K562 (cell line): ENCODE data around the gene TRAF3. TPM values are rescaled to one million over a fixed set of nuclear protein-coding genes. Genes with fewer than 3 reads are reported as not detected.

Experiments used
- ATAC-seq: fragments of 200-7000 bp; cut with Tn5 transposase; 3 replicates; pipeline ENCODE4 v1.9.1; 2020; ENCODE audit warnings: moderate library complexity
- BruUV-seq: library from RNA; stranded (reverse); fragments of 400-500 nt; replicated peaks from 2 replicates; lab custom pipeline; 2021; lab: Mats Ljungman, UMichigan
- CTCF ChIA-PET: fragments of 300-600 bp; formaldehyde crosslinking; extraction: SDS; loops from one replicate; lab custom pipeline; 2021; ENCODE audit warnings: low intra/inter-chr PET ratio; lab: Yijun Ruan, JAX
- POLR2A ChIA-PET: fragments of 300-600, 350-650 bp; sonication (Branson Sonifier 250); formaldehyde crosslinking; extraction: SDS; loops from one replicate; lab custom pipeline; 2021; ENCODE audit warnings: antibody characterized with exemption, inconsistent platforms; lab: Yijun Ruan, JAX
- DNase-seq, 4 experiments: peaks; one replicate each; pipeline versions ENCODE4 v3.0.0 to v3.0.0-alpha.2; 2011 to 2018; ENCODE audit warnings: low spot score in 3 of 4, mixed read lengths in 3 of 4; ENCODE audit errors: extremely low read depth in 1 of 4
- FAIRE-seq: peaks from 2 replicates; lab custom pipeline; 2011; peaks lifted over from hg19 to GRCh38; lab: Jason Lieb, UNC
- H2AFZ ChIP-seq: 2 replicates; pipeline ENCODE4 v1.6.0; 2011; ENCODE audit warnings: low read depth, low read length, control low read depth, inconsistent platforms
- H3K27ac ChIP-seq: fragments of 200-600 bp; 3 replicates; pipeline ENCODE4 v1.8.0; 2011; ENCODE audit warnings: low read depth, mild to moderate bottlenecking, control low read depth, inconsistent platforms, low read length, moderate library complexity, mixed read lengths; ENCODE audit errors: extremely low read depth
- H3K27me3 ChIP-seq, 2 experiments: fragments of 300-600 bp in 1 of 2; 2 replicates in 1 of 2; 3 replicates in 1 of 2; pipeline versions ENCODE4 v1.6.0 to v1.8.0; 2011; ENCODE audit warnings: inconsistent platforms in 2 of 2, low read length in 2 of 2, mild to moderate bottlenecking in 1 of 2, mixed read lengths in 1 of 2, moderate library complexity in 1 of 2; ENCODE audit not compliant: control insufficient read depth in 2 of 2, insufficient read depth in 2 of 2
- H3K36me3 ChIP-seq: fragments of 300-600 bp; 3 replicates; pipeline ENCODE4 v1.8.0; 2011; ENCODE audit warnings: mild to moderate bottlenecking, low read length, inconsistent platforms; ENCODE audit not compliant: control insufficient read depth, insufficient read depth
- H3K4me1 ChIP-seq, 2 experiments: fragments of 200-600 bp in 1 of 2; replicated peaks in 1 of 2; 2 replicates in 1 of 2; 3 replicates in 1 of 2; pipeline versions ENCODE4 v1.5.1 to v1.8.0; 2011; ENCODE audit warnings: inconsistent platforms in 2 of 2, low read length in 2 of 2, mild to moderate bottlenecking in 1 of 2, mixed read lengths in 1 of 2, moderate library complexity in 1 of 2; ENCODE audit not compliant: control insufficient read depth in 2 of 2, insufficient read depth in 2 of 2
- H3K4me2 ChIP-seq: 2 replicates; pipeline ENCODE4 v1.6.1; 2011; ENCODE audit warnings: low read length, control low read depth, inconsistent platforms, mixed read lengths; ENCODE audit not compliant: insufficient read depth
- H3K4me3 ChIP-seq: fragments of 200-600 bp; sonication (generic), shearing (Covaris generic); 2 replicates; pipeline ENCODE4 v1.5.1; 2016; ENCODE audit warnings: control low read depth, inconsistent platforms
- H3K79me2 ChIP-seq: fragments of 200-600 bp; 3 replicates; pipeline ENCODE4 v1.8.0; 2011; ENCODE audit warnings: low read length, inconsistent platforms; ENCODE audit not compliant: control insufficient read depth, insufficient read depth
- H3K9ac ChIP-seq, 2 experiments: 2 replicates each; pipeline versions ENCODE4 v1.6.0 to v1.6.1; 2011; ENCODE audit warnings: low read depth in 2 of 2, low read length in 2 of 2, control low read depth in 1 of 2, inconsistent platforms in 1 of 2, mild to moderate bottlenecking in 1 of 2, mixed read lengths in 1 of 2; ENCODE audit not compliant: insufficient read depth in 1 of 2
- H3K9me1 ChIP-seq: one replicate; pipeline ENCODE4 v1.6.0; 2011; ENCODE audit warnings: inconsistent platforms, mild to moderate bottlenecking, low read length, moderate library complexity; ENCODE audit not compliant: control insufficient read depth, insufficient read depth
- H3K9me3 ChIP-seq: replicated peaks from 2 replicates; pipeline ENCODE4 v1.5.1; 2011; ENCODE audit warnings: low read depth, low read length, inconsistent platforms; ENCODE audit not compliant: control insufficient read depth, insufficient read depth
- H4K20me1 ChIP-seq: replicated peaks from 2 replicates; pipeline ENCODE4 v1.6.1; 2011; ENCODE audit warnings: low read length, inconsistent platforms, mixed read lengths; ENCODE audit not compliant: control insufficient read depth, insufficient read depth
- CCAR2 ChIP-seq: fragments of 200-400 bp; formaldehyde crosslinking; IDR thresholded peaks from 2 replicates; pipeline ENCODE4 v1.6.1; 2017; ENCODE audit warnings: mild to moderate bottlenecking, low read depth, low read length
- CTBP1 ChIP-seq: fragments of 450-650 bp; IDR thresholded peaks from 2 replicates; pipeline ENCODE4 v1.6.1; 2016; ENCODE audit warnings: borderline replicate concordance
- E2F6 ChIP-seq, 2 experiments: IDR thresholded peaks; 2 replicates each; pipeline ENCODE4 v1.6.1; 2011; ENCODE audit warnings: borderline replicate concordance in 1 of 2, control low read depth in 1 of 2, low read depth in 1 of 2, low read length in 1 of 2, mild to moderate bottlenecking in 1 of 2, mixed read lengths in 1 of 2, moderate library complexity in 1 of 2; ENCODE audit not compliant: insufficient read depth in 1 of 2, insufficient read length in 1 of 2, poor library complexity in 1 of 2, severe bottlenecking in 1 of 2; ENCODE audit errors: extremely low read depth in 1 of 2
- FOS ChIP-seq: IDR thresholded peaks from 3 replicates; pipeline ENCODE4 v1.6.1; 2011; ENCODE audit not compliant: insufficient read length; ENCODE audit errors: extremely low read depth
- HNRNPH1 ChIP-seq: fragments of 200-400 bp; formaldehyde crosslinking; optimal IDR thresholded peaks from 2 replicates; pipeline ENCODE3; 2017; ENCODE audit warnings: low read depth, mild to moderate bottlenecking, low read length, moderate library complexity
- ILF3 ChIP-seq: fragments of 450-650 bp; IDR thresholded peaks from 2 replicates; pipeline ENCODE4 v1.6.1; 2018; ENCODE audit warnings: antibody characterized with exemption, mild to moderate bottlenecking, moderate library complexity, borderline replicate concordance
- KLF16 ChIP-seq: IDR thresholded peaks from 2 replicates; pipeline ENCODE4 v1.6.1; 2016; ENCODE audit warnings: antibody characterized with exemption
- MLLT1 ChIP-seq, 2 experiments: fragments of 450-650 bp; IDR thresholded peaks; 2 replicates each; pipeline ENCODE4 v1.6.1; 2016
- PRMT5 ChIP-seq: sonication (generic); formaldehyde crosslinking; IDR thresholded peaks from 2 replicates; pipeline ENCODE4 v1.5.0; 2020; ENCODE audit warnings: missing genetic modification reagents
- SIN3B ChIP-seq: fragments of 450-650 bp; IDR thresholded peaks from 2 replicates; pipeline ENCODE4 v1.6.1; 2017; ENCODE audit warnings: low read depth, mild to moderate bottlenecking, moderate library complexity
- SMAD4 ChIP-seq: fragments of 250-450 bp; sonication (Bioruptor Pico); conservative IDR thresholded peaks from 2 replicates; pipeline ENCODE4 v1.8.0; 2021; ENCODE audit warnings: inconsistent platforms, mild to moderate bottlenecking, moderate library complexity
- SRSF1 ChIP-seq: fragments of 200-400 bp; formaldehyde crosslinking; IDR thresholded peaks from 2 replicates; pipeline ENCODE4 v1.6.1; 2017; ENCODE audit warnings: mild to moderate bottlenecking, low read depth, low read length, moderate library complexity
- ZNF280A ChIP-seq: fragments of 450-650 bp; IDR thresholded peaks from 2 replicates; pipeline ENCODE4 v1.6.1; 2018; ENCODE audit warnings: mild to moderate bottlenecking, low read depth; ENCODE audit not compliant: partially characterized antibody
- ZNF511 ChIP-seq: sonication (generic); formaldehyde crosslinking; IDR thresholded peaks from 2 replicates; pipeline ENCODE4 v1.8.0; 2022; ENCODE audit warnings: mild to moderate bottlenecking, missing genetic modification reagents
- WGBS: fragments of 100-300 bp; shearing (Covaris generic); methylation state at CpG from one replicate; pipeline ENCODE4 v1.1.6; 2016; ENCODE audit warnings: low coverage, mixed read lengths; ENCODE audit not compliant: insufficient coverage; ENCODE audit errors: missing lambda C conversion rate; 5-methylcytosine and 5-hydroxymethylcytosine counted together
- in situ Hi-C: fragments of 300-500 bp; cut with MboI; formaldehyde crosslinking; loops from 4 replicates; pipeline ENCODE4 v1.15.0; 2018; ENCODE audit warnings: inconsistent platforms, mixed read lengths
- intact Hi-C: fragments of 100-400 bp; cut with micrococcal nuclease; formaldehyde crosslinking; loops from 2 replicates; pipeline ENCODE4 v1.14.2; 2022
- polyA plus RNA-seq, 8 experiments: library from polyadenylated mRNA; depleted of rRNA in 4 of 8; stranded (reverse) in 5 of 8; unstranded in 3 of 8; fragments of >200 nt; fragmentation: Nextera tagmentation in 2 of 8; fragmentation: Illumina TruSeq in 1 of 8; extraction: Ambion mirVana in 2 of 8; extraction: Trizol in 1 of 8; gene quantifications; 2 replicates each; pipeline versions ENCODE4 v1.2.1 to v1.2.3, GENCODE V29; 2011 to 2014; ENCODE audit warnings: inconsistent platforms in 1 of 8, missing spikeins in 1 of 8
- total RNA-seq, 7 experiments: library from RNA; depleted of rRNA in 6 of 7; stranded (reverse); fragments of >200 nt in 6 of 7; fragmentation: Illumina TruSeq in 2 of 7; extraction: Trizol in 2 of 7; gene quantifications; 2 replicates each; pipeline versions ENCODE4 v1.2.1 to v1.2.3, GENCODE V29; 2011 to 2021; ENCODE audit warnings: low replicate concordance in 1 of 7

TRAF3 gene
- total and polyA plus RNA-seq, 9 of the 15 experiments (the other 6 are each of a cell fraction or from before 2014, with no cell fraction given): 0.52 to 21.3 (median 9.9) TPM

- no peaks in the 10 kb centered on the region for H3K9me1 ChIP-seq
- WGBS: 95% methylated on average over 4 of the region's 6 CpGs
- no peak for FAIRE-seq
- TSS peak; percentile 15 for BruUV-seq
- DNase-seq: no peak
- POLR2A ChIA-PET: interaction anchor here (0.8 kb wide), 1 partner anchor 220 kb away, joined by 3 read pairs; no protein-coding TSS in a partner anchor
- H3K27ac ChIP-seq: no peak overlapping the region
- peaks cover 77% of the 10 kb centered on the region; the same call in 2 of the 3 replicates for H3K36me3 ChIP-seq
- H3K4me2 ChIP-seq: no peak overlapping the region
- intact Hi-C loops: no loop called here
- H3K9me3 ChIP-seq: no peaks in the 10 kb centered on the region
- no peak for TF ChIP-seq SRSF1
- TF ChIP-seq CTBP1: no peak
- TF ChIP-seq SIN3B: no peak
- no peak for TF ChIP-seq MLLT1 (IDR thresholded peaks at IDR 0.05)
- no peak for TF ChIP-seq PRMT5 (CRISPR knock-in tag)
- TF ChIP-seq SMAD4 (CRISPR knock-in tag): no peak
- no peak for TF ChIP-seq KLF16
- TF ChIP-seq CCAR2: no peak
- no peak for TF ChIP-seq ZNF511 (CRISPR knock-in tag)
- TF ChIP-seq HNRNPH1: no peak
- no peak for TF ChIP-seq ILF3
- no peak for TF ChIP-seq FOS
- no peak for TF ChIP-seq E2F6 (IDR thresholded peaks at IDR 0.05; ENCODE audit: borderline replicate concordance in 1 of 2, extremely low read depth in 1 of 2, insufficient read depth in 1 of 2, insufficient read length in 1 of 2, low read depth in 1 of 2, low read length in 1 of 2, poor library complexity in 1 of 2, severe bottlenecking in 1 of 2)
- TF ChIP-seq ZNF280A: no peak
- H3K4me3 ChIP-seq: no peak overlapping the region
- H3K27me3 ChIP-seq: no peaks in the 10 kb centered on the region
- no peak overlapping the region for H3K9ac ChIP-seq
- H3K79me2 ChIP-seq: no peaks in the 10 kb centered on the region
- CTCF ChIA-PET: no interaction called here
- H2AFZ ChIP-seq: no peak overlapping the region
- no peaks in the 10 kb centered on the region for H4K20me1 ChIP-seq
- ATAC-seq: no peak
- in situ Hi-C loops: no loop called here
- H3K4me1 ChIP-seq: no peaks in the 10 kb centered on the region
Observed at GRCh38 chr14:102728501-102728900, 48.7 kb upstream of the TRAF3 start.
